ENCODE data around the gene SGCA. TPM values are rescaled to one million over a fixed set of nuclear protein-coding genes. Genes with fewer than 3 reads are reported as not detected.

Gene SGCA
- polyA plus RNA-seq, 1 donor (not counting 4 experiments of a cell fraction or from before 2014, with no cell fraction given), result not detected

DNA sequence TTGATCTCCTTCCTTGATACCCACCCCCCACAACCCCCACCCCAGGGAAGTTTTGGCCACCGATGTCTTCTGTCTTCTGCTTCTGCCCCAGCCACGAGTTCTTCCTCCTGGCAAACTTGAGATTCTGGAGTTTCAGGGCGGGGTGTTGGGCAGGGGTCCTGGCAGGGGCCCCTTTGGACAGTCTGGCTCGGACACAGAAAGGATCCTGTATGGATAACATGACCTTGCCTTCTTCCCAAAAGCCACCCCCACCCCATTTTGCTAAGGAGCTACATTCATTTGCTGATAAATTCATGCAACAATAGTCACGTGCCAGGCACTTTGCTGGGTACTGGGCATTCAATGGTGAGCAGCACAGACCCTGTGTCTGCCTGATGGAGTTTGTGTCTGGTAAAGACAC, 41.5 kb downstream of the SGCA start:
- no peaks in the 10 kb centered on the region for H4K20me1 ChIP-seq (ENCODE audit: control insufficient read depth, extremely low read depth, insufficient read depth, low read length)
- TF ChIP-seq EZH2 (IDR thresholded peaks at IDR 0.05; ENCODE audit: low read length), result no peak
- TF ChIP-seq, protein P1, sequence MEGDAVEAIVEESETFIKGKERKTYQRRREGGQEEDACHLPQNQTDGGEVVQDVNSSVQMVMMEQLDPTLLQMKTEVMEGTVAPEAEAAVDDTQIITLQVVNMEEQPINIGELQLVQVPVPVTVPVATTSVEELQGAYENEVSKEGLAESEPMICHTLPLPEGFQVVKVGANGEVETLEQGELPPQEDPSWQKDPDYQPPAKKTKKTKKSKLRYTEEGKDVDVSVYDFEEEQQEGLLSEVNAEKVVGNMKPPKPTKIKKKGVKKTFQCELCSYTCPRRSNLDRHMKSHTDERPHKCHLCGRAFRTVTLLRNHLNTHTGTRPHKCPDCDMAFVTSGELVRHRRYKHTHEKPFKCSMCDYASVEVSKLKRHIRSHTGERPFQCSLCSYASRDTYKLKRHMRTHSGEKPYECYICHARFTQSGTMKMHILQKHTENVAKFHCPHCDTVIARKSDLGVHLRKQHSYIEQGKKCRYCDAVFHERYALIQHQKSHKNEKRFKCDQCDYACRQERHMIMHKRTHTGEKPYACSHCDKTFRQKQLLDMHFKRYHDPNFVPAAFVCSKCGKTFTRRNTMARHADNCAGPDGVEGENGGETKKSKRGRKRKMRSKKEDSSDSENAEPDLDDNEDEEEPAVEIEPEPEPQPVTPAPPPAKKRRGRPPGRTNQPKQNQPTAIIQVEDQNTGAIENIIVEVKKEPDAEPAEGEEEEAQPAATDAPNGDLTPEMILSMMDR (optimal IDR thresholded peaks at IDR 0.05 in 1 of 3, IDR thresholded peaks at IDR 0.05 in 1 of 3, conservative IDR thresholded peaks at IDR 0.05 in 1 of 3; ENCODE audit: extremely low read depth in 1 of 3, insufficient read depth in 2 of 3, low read length in 3 of 3), result no peak
- H3K36me3 ChIP-seq (ENCODE audit: control insufficient read depth in 2 of 2, extremely low read depth in 1 of 2, insufficient read depth in 2 of 2, low read length in 2 of 2), result no peaks in the 10 kb centered on the region
- H3K4me1 ChIP-seq (ENCODE audit: control insufficient read depth, extremely low read depth, insufficient read depth, low read length), result peaks cover 9% of the 10 kb centered on the region
- no peaks in the 10 kb centered on the region for H3K9me3 ChIP-seq (ENCODE audit: control insufficient read depth, low read depth, low read length)
- H3K9ac ChIP-seq (ENCODE audit: control insufficient read depth, extremely low read depth, insufficient read depth, low read length), result no peak overlapping the region
- DNase-seq (ENCODE audit: low read depth, low spot score) (no peak), FAIRE-seq (no peak)
- dilution Hi-C loops (cut with MboI; ENCODE audit: extremely low pct_ligation_motif_present, low sequenced_read_pairs), result no loop called here
- no peak overlapping the region for H3K4me2 ChIP-seq (ENCODE audit: control insufficient read depth, extremely low read depth, insufficient read depth, low read depth, low read length)
- H3K9me1 ChIP-seq (ENCODE audit: control insufficient read depth, extremely low read depth, insufficient read depth, low read length), result no peaks in the 10 kb centered on the region
- no peak overlapping the region for H3K4me3 ChIP-seq (ENCODE audit: control insufficient read depth in 2 of 3, extremely low read depth in 1 of 3, insufficient read depth in 2 of 3, low read depth in 1 of 3, low read length in 3 of 3)
- peaks cover 33% of the 10 kb centered on the region for H3K27me3 ChIP-seq (ENCODE audit: control insufficient read depth, extremely low read depth, insufficient read depth, low read length)
- H3K79me2 ChIP-seq (ENCODE audit: control insufficient read depth, insufficient read depth, low read length), result no peaks in the 10 kb centered on the region
- H3K27ac ChIP-seq (ENCODE audit: control insufficient read depth, insufficient read depth, low read length), result no peak overlapping the region
- no peak overlapping the region for H2AFZ ChIP-seq (ENCODE audit: control insufficient read depth, low read length)

DNA sequence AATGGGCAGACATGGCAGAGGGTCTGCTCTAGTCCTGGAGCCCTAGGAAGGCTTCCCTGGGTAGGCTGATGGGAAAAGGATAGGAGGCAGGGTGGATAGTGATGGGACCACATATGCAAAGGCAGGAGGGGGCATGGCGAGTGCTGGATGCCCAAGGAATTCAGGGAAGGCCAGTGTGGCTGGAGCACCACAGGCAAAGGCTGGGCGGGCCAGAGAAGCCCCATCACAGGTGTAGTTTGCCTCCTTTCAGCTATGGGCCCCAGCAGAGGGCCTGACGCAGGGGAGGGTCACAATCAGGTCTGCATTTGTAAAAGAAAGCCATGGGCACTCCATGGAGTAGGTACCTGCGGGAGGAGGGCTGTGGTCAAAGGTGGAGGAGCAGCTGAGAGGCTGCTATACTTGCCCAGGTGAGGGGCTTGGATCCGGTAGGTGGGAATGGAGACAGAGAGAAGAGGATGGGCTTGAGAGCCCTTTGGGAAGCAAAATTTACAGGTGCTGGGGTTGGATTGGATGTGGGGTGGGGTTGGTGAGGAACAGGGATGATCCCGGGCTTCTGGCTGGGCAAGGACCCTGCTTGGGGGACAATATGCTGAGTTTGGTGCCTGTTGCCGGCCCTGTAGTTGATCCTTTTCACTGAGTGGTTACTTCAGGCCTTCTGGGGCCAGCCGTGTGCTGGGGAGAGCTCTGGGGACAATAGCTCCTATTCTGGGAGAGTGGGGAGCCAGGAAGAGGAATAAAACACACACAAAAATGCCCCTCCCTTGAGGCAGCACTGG, 42.2 kb downstream of the SGCA start:
- Histone ChIP-seq H3K9me1 (ENCODE audit: control insufficient read depth, extremely low read depth, insufficient read depth, low read length) (no peaks in the 10 kb centered on the region), H3K27ac (ENCODE audit: control insufficient read depth, insufficient read depth, low read length) (no peak overlapping the region), H3K4me3 (ENCODE audit: control insufficient read depth in 2 of 3, extremely low read depth in 1 of 3, insufficient read depth in 2 of 3, low read depth in 1 of 3, low read length in 3 of 3) (no peak overlapping the region), H3K4me1 (ENCODE audit: control insufficient read depth, extremely low read depth, insufficient read depth, low read length) (peaks cover 9% of the 10 kb centered on the region), H3K9me3 (ENCODE audit: control insufficient read depth, low read depth, low read length) (no peaks in the 10 kb centered on the region), H2AFZ (ENCODE audit: control insufficient read depth, low read length) (no peak overlapping the region), H3K9ac (ENCODE audit: control insufficient read depth, extremely low read depth, insufficient read depth, low read length) (no peak overlapping the region), H3K27me3 (ENCODE audit: control insufficient read depth, extremely low read depth, insufficient read depth, low read length) (peaks cover 26% of the 10 kb centered on the region), H3K79me2 (ENCODE audit: control insufficient read depth, insufficient read depth, low read length) (no peaks in the 10 kb centered on the region), H4K20me1 (ENCODE audit: control insufficient read depth, extremely low read depth, insufficient read depth, low read length) (no peaks in the 10 kb centered on the region), H3K36me3 (ENCODE audit: control insufficient read depth in 2 of 2, extremely low read depth in 1 of 2, insufficient read depth in 2 of 2, low read length in 2 of 2) (no peaks in the 10 kb centered on the region), H3K4me2 (ENCODE audit: control insufficient read depth, extremely low read depth, insufficient read depth, low read depth, low read length) (no peak overlapping the region)
- FAIRE-seq (no peak), DNase-seq (ENCODE audit: low read depth, low spot score) (no peak)
- dilution Hi-C loops (cut with MboI; ENCODE audit: extremely low pct_ligation_motif_present, low sequenced_read_pairs), result no loop called here
- TF ChIP-seq, protein P1 (optimal IDR thresholded peaks at IDR 0.05 in 1 of 3, IDR thresholded peaks at IDR 0.05 in 1 of 3, conservative IDR thresholded peaks at IDR 0.05 in 1 of 3; ENCODE audit: extremely low read depth in 1 of 3, insufficient read depth in 2 of 3, low read length in 3 of 3), result no peak
- TF ChIP-seq EZH2 (IDR thresholded peaks at IDR 0.05; ENCODE audit: low read length), result no peak

All from keratinocyte (primary cell).